Activated CD4-positive, alpha-beta T cell treated with anti-CD3 and anti-CD28 coated beads for 24 hours (primary cell): Measurements from ENCODE around the gene TXNIP.
"Not testable (repeated sequence)": the region's sequence is repeated elsewhere in the genome, so short reads cannot be mapped to it uniquely, and the experiment has no call there.

Source experiments
- DNase-seq, 2 donors: peaks; one replicate each; pipeline ENCODE4 v3.0.0-alpha.2; 2020; ENCODE audit warnings: low read depth in 2 of 2

Gene TXNIP, protein sequence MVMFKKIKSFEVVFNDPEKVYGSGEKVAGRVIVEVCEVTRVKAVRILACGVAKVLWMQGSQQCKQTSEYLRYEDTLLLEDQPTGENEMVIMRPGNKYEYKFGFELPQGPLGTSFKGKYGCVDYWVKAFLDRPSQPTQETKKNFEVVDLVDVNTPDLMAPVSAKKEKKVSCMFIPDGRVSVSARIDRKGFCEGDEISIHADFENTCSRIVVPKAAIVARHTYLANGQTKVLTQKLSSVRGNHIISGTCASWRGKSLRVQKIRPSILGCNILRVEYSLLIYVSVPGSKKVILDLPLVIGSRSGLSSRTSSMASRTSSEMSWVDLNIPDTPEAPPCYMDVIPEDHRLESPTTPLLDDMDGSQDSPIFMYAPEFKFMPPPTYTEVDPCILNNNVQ

DNA sequence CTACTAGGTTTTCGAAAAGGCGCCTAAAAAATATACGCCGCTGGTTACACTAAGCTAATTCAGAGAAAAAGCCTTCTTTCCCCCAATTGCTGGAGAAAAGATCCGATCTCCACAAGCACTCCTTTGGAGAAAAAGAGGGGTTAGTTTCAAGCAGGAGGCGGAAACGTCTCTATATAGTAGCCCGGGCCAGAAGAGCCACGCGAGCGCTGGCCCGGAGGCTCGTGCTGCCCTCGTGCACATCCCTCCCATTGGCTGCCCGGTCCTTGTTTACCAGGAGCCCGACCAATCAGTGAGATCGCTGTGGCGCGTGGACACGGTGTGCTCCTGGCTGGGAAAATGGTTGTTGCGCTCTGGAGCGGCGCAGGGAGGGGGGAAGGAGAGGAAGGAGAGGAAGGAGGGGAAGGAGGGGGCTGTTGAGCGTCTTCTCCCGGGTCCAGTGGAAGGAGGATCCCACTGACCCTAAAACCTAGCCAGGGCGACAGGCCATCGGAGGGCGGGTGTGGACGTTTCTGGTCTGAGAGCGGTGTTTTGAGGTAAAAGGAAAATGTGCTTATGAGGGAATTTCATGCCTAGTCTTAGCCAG, at the start of gene TXNIP:
Gene TXNIP, minus strand, starts transcription at position 147 of the 583 bp plus-strand sequence. CDS start 313 bp downstream, outside the sequence.
- peak; percentile 84 to 87 for DNase-seq

DNA sequence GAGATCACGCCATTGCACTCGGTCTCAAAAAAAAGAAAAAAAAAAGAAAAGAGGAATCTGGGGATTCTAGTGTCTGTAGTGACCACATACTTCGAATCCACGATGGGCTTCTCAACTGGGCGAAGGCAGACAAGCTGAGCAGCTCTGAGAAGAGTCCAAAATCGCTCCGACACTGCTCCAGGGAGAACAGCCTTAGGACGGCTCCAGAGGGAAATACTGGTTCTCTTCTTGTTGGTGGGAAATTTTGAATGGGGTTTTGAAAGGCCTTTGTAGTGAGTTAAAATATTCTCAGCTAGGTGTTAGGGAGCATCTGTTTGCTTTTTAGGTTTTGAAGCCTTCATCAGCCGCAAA, 43.4 kb upstream of the TXNIP start:
- no peak for DNase-seq

DNA sequence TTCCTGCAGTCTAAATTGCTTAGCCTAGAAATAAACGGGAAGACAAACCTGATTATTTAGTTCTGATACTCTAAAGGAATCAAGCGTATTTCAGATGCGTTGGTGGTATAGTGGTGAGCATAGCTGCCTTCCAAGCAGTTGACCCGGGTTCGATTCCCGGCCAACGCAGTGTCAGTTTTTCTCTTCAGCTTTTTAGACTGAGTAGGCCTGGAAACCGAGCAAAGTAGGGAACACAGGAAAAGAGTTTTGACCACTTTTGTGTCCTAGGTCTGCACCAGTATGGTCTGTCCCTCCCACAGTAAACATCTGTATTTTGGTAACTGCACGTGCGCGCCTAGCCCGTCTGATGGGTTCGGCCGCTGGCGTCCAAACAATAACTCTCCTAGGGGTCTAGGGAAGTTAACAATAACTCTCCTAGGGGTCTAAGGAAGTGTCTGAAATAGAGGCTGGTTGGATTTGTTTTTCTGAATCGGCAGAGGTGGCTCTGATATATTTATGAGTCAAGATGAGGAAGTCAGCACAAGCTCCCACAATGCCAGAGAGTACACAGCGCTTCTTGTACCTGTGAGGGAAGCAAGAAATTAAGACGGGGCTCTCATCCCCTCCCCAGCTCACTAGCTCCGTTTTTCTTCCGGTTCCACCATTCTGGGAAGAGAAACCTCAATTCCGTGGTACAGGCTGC, 40.7 kb upstream of the TXNIP start:
- peak; percentile 75 to 82 for DNase-seq

- DNase-seq: no peak
These were observed 40.0 kb upstream of the TXNIP start for GRCh38 chr1:146036241-146036964.

DNA sequence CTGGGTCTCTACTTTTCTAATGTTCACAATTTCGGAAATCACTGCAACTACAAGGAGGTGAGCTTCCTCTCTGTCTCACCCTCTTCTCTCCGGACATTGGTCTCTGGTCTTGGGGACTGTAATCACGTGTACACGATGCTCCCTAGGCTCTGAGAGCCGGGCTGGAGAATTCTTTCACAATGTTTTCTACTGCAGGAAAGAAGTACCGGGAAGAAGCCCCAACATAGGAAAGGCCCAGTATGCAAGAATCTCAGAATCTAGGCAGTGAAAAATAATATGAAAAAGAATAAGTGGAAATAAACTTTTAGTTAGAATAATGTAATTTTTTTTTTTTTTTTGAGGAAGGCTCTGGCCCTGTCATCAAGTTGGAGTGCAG, 38.7 kb upstream of the TXNIP start:
- DNase-seq: no peak

DNA sequence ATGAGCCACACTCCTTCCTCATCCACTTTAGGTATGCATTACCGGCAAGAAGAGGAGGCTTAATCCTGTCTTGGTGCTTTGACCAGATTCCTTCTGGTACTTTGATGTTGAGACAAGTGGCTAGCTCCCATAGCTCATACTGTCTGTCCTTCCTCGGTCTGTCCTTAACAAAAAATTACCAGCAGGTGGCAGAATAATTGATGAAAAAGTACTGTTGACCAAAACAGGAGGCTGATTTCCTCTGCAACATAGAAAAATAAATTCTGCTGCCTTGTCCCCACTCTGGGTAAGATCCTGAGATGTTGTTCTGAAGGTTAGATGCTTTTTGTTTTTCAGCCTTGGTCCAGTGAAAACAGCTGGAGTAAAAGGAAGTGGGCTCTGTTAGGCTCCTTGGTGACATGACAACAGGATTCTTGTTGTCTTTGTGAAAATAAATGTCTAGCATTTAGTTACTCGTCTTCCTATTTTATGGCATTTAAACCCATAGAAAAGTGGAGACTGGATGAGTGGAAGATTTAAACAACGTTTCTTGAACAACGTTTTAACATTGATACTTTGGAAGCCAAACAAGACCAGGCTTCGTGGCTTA, 36.3 kb upstream of the TXNIP start:
- no peak for DNase-seq

GRCh38 chr1:146031476-146031875, 35.1 kb upstream of the TXNIP start:
- no peak for DNase-seq

GRCh38 chr1:146029117-146029516, 32.7 kb upstream of the TXNIP start:
- DNase-seq: no peak

GRCh38 chr1:146026650-146027049, 30.3 kb upstream of the TXNIP start:
- not testable (repeated sequence) for DNase-seq

DNA sequence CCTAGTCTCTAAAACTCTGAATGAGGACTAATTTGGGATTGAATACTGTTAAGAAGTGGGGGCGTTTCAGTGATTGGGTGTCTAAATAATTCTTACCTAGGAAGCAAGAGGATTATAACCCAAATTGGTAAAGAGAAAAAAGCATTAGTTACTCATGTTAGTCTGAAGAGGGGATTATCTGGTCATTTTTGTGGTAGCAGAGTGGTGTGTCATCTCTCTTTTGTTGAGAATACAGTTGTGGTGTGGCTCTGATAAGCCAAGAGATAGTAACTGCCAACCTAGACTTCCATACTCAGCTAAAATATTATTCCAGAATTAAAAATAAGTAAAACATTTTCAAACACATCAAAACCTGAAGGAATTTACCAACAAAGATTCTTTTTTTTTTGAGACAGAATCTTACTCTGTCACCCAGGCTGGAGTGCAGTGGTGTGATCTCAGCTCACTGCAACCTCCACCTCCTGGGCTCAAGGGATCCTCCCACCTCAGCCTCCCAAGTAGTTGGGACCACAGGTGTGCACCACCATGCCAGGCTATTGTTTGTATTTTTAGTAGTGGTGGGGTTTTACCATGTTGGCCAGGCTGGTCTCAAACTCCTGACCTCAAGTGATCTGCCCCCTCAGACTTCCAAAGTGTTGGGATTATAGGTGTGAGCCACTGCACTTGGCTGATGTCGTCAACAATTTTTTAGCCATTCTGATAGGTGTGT, 29.6 kb upstream of the TXNIP start:
- not testable (repeated sequence) for DNase-seq

GRCh38 chr1:146022403-146023127, 26.2 kb upstream of the TXNIP start:
- DNase-seq: no peak

DNA sequence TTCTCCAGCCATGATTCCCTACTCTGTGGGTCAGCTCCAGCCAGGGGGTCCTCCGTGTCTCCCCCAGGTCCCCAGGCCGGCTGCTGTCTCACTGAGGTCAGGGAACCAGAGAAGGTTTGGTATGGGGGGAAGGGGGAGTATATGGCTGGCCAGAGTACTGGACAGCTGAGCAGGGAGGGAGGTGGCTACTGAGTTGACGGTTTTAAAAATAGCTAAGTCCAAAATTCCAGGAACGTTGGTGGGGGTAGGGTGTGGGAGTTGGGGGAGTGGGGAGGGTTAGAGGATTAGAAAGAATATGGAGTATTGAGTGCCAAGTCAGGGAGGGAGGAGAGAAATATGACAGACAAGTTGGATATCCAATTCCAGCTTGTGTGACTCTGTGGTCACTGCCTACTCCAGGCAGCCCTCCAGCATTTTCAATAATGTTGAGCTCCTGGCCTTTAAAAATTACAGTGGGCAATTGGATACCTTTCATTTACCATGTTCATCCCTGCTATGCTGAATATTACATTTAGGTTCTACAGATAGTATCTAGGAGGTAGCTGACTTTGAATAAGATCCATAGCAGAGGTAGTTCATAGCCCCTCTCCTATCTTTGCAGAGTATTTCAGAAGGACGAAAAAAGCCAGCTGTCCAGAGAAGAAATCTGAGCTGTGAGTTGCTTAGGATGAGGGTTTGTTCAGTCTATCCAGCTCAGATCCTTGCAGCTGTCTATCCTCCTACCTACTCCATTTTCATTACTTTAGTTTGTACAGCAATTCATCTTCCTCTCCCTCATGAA, 25.4 kb upstream of the TXNIP start, which contains the start of gene HJV:
Gene HJV, minus strand, starts transcription at position 114 of the 781 bp plus-strand sequence. CDS start 1,504 bp downstream, outside the sequence.
- no peak for DNase-seq

GRCh38 chr1:146021050-146021445, 24.7 kb upstream of the TXNIP start:
- DNase-seq: no peak

DNA sequence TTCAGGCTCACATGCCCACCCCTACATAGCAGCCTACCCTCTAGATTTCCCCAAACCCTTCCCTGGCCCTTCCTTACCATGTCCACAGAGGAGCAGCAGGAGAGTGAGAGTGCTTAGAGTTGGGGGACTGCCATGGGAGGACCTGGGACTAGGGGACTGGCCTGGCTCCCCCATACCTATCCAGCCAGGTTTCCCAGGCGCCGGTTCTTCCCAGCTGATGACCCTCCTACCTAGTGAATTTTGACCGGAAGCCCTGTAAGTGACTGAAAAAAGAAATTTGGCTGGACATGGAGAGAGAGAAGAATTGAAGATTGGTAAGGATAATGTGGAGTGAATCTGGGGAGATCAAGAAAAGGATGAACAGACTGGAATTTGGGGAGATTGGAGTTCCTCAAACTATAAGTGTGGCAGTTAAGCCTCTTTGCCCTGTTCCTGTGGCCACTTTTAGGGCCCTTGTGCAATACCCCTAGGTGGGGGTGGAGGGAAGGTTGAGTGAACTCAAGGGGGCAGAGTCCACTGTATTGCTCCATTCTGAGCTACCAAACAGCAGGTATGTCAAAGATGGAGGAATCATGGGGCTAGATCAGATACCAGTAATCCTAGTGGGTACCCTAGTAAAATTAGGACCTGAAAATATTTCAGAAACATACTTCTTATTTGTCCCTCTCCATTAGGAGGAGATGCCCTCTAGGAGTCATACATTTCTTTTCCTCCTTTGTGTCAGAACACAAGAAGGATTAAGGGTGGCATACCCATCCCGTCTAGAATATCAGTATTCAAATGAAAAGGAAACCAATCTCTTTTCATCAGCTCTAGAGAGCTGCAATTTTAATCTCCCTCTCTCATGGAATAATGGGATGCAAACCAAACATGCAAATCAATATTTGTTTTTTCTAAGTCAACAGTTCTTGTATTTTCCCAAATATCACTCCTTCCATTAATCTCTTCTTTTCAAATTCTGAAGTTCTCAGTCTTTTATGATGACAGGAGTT, 24.0 kb upstream of the TXNIP start:
- no peak for DNase-seq

DNA sequence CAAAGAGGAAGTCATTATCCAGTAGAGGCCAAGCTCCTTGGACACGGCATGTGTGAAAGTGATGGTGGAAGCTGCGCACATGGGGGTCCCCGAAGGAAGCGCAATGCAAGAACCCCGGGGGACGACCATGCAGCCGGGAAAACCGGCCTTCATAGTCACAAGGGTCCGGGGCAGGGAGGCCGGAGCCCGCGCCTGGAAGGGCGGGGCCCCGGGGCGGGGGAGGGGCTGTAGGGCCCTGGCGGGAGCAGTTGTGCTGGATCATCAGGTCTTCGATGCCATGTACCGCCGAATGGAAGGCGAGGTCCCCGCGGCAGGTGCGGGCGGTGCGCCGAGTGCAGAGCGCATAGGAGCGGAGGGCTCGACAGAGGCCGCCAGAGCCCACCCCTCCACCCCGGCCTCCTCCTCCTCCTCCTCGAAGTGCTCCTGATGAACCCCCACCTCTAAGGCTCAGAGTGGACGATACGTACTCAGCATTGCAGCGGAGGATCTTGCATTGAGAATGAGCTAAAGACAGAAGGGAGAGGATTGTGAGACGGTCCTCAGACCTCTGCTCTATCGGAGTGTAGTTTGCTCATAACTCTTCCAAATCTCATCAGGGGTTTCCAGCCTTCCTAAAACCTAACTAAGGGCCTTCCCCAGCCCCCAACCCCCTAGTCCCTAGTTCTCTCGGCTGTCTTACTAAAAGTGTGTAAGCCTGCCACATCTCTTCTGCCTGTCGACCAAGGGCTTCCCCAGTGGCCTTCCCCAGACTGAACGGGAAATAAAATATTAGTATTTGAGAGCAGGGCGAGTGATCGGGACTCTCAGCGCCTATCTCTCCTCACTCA, 23.1 kb upstream of the TXNIP start:
- no peak for DNase-seq

DNA sequence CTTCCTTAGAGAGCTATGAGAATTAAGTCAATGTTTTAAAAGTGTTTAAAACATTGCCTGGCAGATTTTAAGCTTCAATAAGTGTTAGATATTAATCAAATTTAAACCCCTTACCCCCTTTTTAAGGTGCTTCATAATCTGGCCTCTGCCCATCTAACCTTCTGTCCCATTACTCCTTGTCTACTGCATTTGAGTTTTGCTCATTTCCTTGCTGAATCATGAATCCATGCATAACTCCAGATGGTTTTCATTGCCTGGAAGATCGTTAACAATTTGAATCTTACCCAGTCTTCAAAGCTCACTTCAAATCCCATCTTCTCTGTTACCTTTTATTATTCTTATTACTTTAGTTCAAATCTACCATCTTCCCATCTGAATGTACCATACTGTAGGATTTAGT, 20.5 kb upstream of the TXNIP start:
- DNase-seq: no peak

- DNase-seq: no peak
These were observed 17.2 kb upstream of the TXNIP start for GRCh38 chr1:146013559-146013922.
